GM23338 (cell line): ENCODE data around the gene FRMD1. TPM values are rescaled to one million over a fixed set of nuclear protein-coding genes. Genes with fewer than 3 reads are reported as not detected.
A peak's percentile ranks its signal among the peaks of the same experiment; 100 is the strongest.

ENCODE experiments used
- ATAC-seq: fragments of 200-7000 bp; cut with Tn5 transposase; 3 replicates; pipeline ENCODE4 v1.9.1; 2020
- DNase-seq: peaks from one replicate; pipeline ENCODE4 v3.0.0-alpha.2; 2015; ENCODE audit warnings: low spot score
- H2AFZ ChIP-seq: fragments of 200-600 bp; sonication (generic); 2 replicates; pipeline ENCODE4 v1.8.0; 2016; ENCODE audit warnings: antibody characterized with exemption, mild to moderate bottlenecking, moderate library complexity
- H3F3A ChIP-seq: fragments of 200-600 bp; sonication (generic); replicated peaks from 2 replicates; pipeline ENCODE4 v1.8.0; 2017; ENCODE audit warnings: antibody characterized with exemption, mixed run types, low read depth
- H3K27ac ChIP-seq: fragments of 200-600 bp; sonication (generic); 2 replicates; pipeline ENCODE4 v1.6.1; 2016; ENCODE audit warnings: low read depth
- H3K27me3 ChIP-seq: fragments of 200-600 bp; sonication (generic); 2 replicates; pipeline ENCODE4 v1.8.0; 2016; ENCODE audit warnings: mild to moderate bottlenecking, mixed run types, moderate library complexity; ENCODE audit not compliant: insufficient read depth
- H3K36me3 ChIP-seq: fragments of 200-600 bp; sonication (generic); 2 replicates; pipeline ENCODE4 v1.8.0; 2016; ENCODE audit warnings: mild to moderate bottlenecking; ENCODE audit not compliant: insufficient read depth
- H3K4me1 ChIP-seq: fragments of 200-600 bp; sonication (generic); 2 replicates; pipeline ENCODE4 v1.8.0; 2016; ENCODE audit warnings: mild to moderate bottlenecking, moderate library complexity; ENCODE audit not compliant: insufficient read depth
- H3K4me2 ChIP-seq: fragments of 200-600 bp; sonication (generic); 2 replicates; pipeline ENCODE4 v1.7.1; 2017; ENCODE audit warnings: mixed run types
- H3K4me3 ChIP-seq: fragments of 200-600 bp; sonication (generic); 2 replicates; pipeline ENCODE4 v1.6.1; 2016; ENCODE audit warnings: mixed run types
- H3K79me2 ChIP-seq: fragments of 200-600 bp; sonication (generic); replicated peaks from 2 replicates; pipeline ENCODE4 v1.8.0; 2017; ENCODE audit warnings: mild to moderate bottlenecking; ENCODE audit not compliant: insufficient read depth
- H3K9me2 ChIP-seq: fragments of 200-600 bp; sonication (generic); 2 replicates; pipeline ENCODE4 v1.8.0; 2017; ENCODE audit not compliant: insufficient read depth
- H4K20me1 ChIP-seq: fragments of 200-600 bp; sonication (generic); replicated peaks from 2 replicates; pipeline ENCODE4 v1.8.0; 2017; ENCODE audit warnings: mild to moderate bottlenecking; ENCODE audit not compliant: insufficient read depth
- H3K27ac Mint-ChIP-seq: 2 replicates; pipeline ENCODE4 v1.8.0; 2020; ENCODE audit warnings: inconsistent platforms, mild to moderate bottlenecking, moderate library complexity, mixed read lengths
- H3K27me3 Mint-ChIP-seq: 3 replicates; pipeline ENCODE4 v1.8.0; 2022; ENCODE audit warnings: low read depth, mild to moderate bottlenecking, moderate library complexity, mixed read lengths, inconsistent platforms; ENCODE audit not compliant: insufficient read depth, poor library complexity
- H3K36me3 Mint-ChIP-seq: 3 replicates; pipeline ENCODE4 v1.8.0; 2021; ENCODE audit warnings: low read depth, mild to moderate bottlenecking, inconsistent platforms, moderate library complexity, mixed read lengths
- H3K4me1 Mint-ChIP-seq: 3 replicates; pipeline ENCODE4 v1.8.0; 2020; ENCODE audit warnings: mild to moderate bottlenecking, inconsistent platforms, mixed read lengths
- H3K4me3 Mint-ChIP-seq: 3 replicates; pipeline ENCODE4 v1.8.0; 2021; ENCODE audit warnings: moderate library complexity, mild to moderate bottlenecking, inconsistent platforms, mixed read lengths
- H3K9me3 Mint-ChIP-seq: 3 replicates; pipeline ENCODE4 v1.8.0; 2020; ENCODE audit warnings: moderate library complexity, mild to moderate bottlenecking, inconsistent platforms, mixed read lengths
- CTCF ChIP-seq, 2 experiments: fragments of 200-600 bp in 1 of 2; sonication (generic) in 1 of 2; conservative IDR thresholded peaks; 2 replicates each; pipeline versions ENCODE4 v1.5.1 to v1.6.1; 2016 to 2017; ENCODE audit warnings: antibody characterized with exemption in 2 of 2, low read depth in 2 of 2, mild to moderate bottlenecking in 2 of 2, moderate library complexity in 1 of 2
- EZH2 ChIP-seq: fragments of 200-600 bp; sonication (generic); IDR thresholded peaks from one replicate; pipeline ENCODE4 v1.8.0; 2017; ENCODE audit warnings: antibody characterized with exemption, mild to moderate bottlenecking, low read depth; ENCODE audit not compliant: unreplicated experiment
- EZH2phosphoT487 ChIP-seq: fragments of 200-600 bp; sonication (generic); IDR thresholded peaks from one replicate; pipeline ENCODE4 v1.8.1; 2018; ENCODE audit warnings: antibody characterized with exemption; ENCODE audit not compliant: unreplicated experiment
- JUNB ChIP-seq: IDR thresholded peaks from one replicate; pipeline ENCODE4 v1.6.1; 2016; ENCODE audit warnings: antibody characterized with exemption; ENCODE audit not compliant: unreplicated experiment
- NANOG ChIP-seq: IDR thresholded peaks from 2 replicates; pipeline ENCODE4 v1.6.1; 2016; ENCODE audit warnings: antibody characterized with exemption, borderline replicate concordance
- POLR2AphosphoS5 ChIP-seq: IDR thresholded peaks from 2 replicates; pipeline ENCODE4 v1.6.1; 2016; ENCODE audit warnings: antibody characterized with exemption, low read depth
- REST ChIP-seq: IDR thresholded peaks from one replicate; pipeline ENCODE4 v1.6.1; 2018; ENCODE audit warnings: antibody characterized with exemption; ENCODE audit not compliant: unreplicated experiment
- ZNF331 ChIP-seq: fragments of 250-450 bp; sonication (Bioruptor Pico); IDR thresholded peaks from 2 replicates; pipeline ENCODE4 v1.5.0; 2020; ENCODE audit warnings: low read depth, mild to moderate bottlenecking, moderate library complexity
- polyA plus RNA-seq: library from polyadenylated mRNA; unstranded; fragments of >200 nt; fragmentation: Nextera tagmentation; extraction: Ambion mirVana; gene quantifications from 2 replicates; pipeline ENCODE4 v1.2.1, GENCODE V29; 2016
- total RNA-seq: library from RNA; depleted of rRNA; stranded (reverse); fragments of >200 nt; shearing (Covaris generic); gene quantifications from 2 replicates; pipeline ENCODE4 v1.2.3, GENCODE V29; 2014
- TF ChIP-seq, protein P1 (sequence below): IDR thresholded peaks from 2 replicates; pipeline ENCODE4 v1.6.1; 2016; ENCODE audit warnings: antibody characterized with exemption

Gene FRMD1
- total and polyA plus RNA-seq, 2 experiments from 2014 or later = 1.0 to 2.0 TPM

- ATAC-seq = no peak
Measured at GRCh38 chr6:168052291-168052891, 26.6 kb downstream of the FRMD1 start.

GRCh38 chr6:168051648-168052047, 27.4 kb downstream of the FRMD1 start:
- Mint-ChIP-seq H3K36me3 (no peaks in the 10 kb centered on the region), H3K27me3 (peaks cover 8% of the 10 kb centered on the region), H3K4me1 (no peaks in the 10 kb centered on the region), H3K4me3 (no peak overlapping the region), H3K27ac (no peak overlapping the region), H3K9me3 (no peaks in the 10 kb centered on the region)
- Histone ChIP-seq H3K4me1 (no peaks in the 10 kb centered on the region), H3F3A (no peaks in the 10 kb centered on the region), H2AFZ (no peak overlapping the region), H3K36me3 (no peaks in the 10 kb centered on the region), H3K4me2 (no peak overlapping the region), H3K27ac (no peak overlapping the region), H3K79me2 (no peaks in the 10 kb centered on the region), H3K4me3 (no peak overlapping the region), H3K27me3 (no peaks in the 10 kb centered on the region), H4K20me1 (no peaks in the 10 kb centered on the region), H3K9me2 (no peaks in the 10 kb centered on the region)
- no peak for DNase-seq
- no peak for ATAC-seq
- TF ChIP-seq, protein P1, sequence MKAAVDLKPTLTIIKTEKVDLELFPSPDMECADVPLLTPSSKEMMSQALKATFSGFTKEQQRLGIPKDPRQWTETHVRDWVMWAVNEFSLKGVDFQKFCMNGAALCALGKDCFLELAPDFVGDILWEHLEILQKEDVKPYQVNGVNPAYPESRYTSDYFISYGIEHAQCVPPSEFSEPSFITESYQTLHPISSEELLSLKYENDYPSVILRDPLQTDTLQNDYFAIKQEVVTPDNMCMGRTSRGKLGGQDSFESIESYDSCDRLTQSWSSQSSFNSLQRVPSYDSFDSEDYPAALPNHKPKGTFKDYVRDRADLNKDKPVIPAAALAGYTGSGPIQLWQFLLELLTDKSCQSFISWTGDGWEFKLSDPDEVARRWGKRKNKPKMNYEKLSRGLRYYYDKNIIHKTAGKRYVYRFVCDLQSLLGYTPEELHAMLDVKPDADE = no peak
- TF ChIP-seq ZNF331 (CRISPR knock-in tag) (no peak), REST (no peak), CTCF (conservative IDR thresholded peaks at IDR 0.05; ENCODE audit: low read depth in 2 of 2) (no peak), JUNB (no peak), NANOG (no peak), EZH2phosphoT487 (no peak), POLR2AphosphoS5 (no peak), EZH2 (no peak)

More at GRCh38 chr6:168052291-168052891, 26.6 kb downstream of the FRMD1 start:
- no peaks in the 10 kb centered on the region for H3K4me1 Mint-ChIP-seq
- no peak overlapping the region for H2AFZ ChIP-seq
- no peak overlapping the region for H3K27ac ChIP-seq
- TF ChIP-seq EZH2phosphoT487 = no peak
- TF ChIP-seq CTCF (conservative IDR thresholded peaks at IDR 0.05; ENCODE audit: low read depth in 2 of 2) = 0 out of 4 replicates have a peak, but pooled peaks of 1 of the 2 experiments have one; percentile 12
- no peaks in the 10 kb centered on the region for H3F3A ChIP-seq
- no peaks in the 10 kb centered on the region for H3K36me3 Mint-ChIP-seq
- no peaks in the 10 kb centered on the region for H3K9me2 ChIP-seq
- H3K4me3 Mint-ChIP-seq = no peak overlapping the region
- DNase-seq = no peak
- H4K20me1 ChIP-seq = no peaks in the 10 kb centered on the region
- no peaks in the 10 kb centered on the region for H3K27me3 ChIP-seq
- H3K9me3 Mint-ChIP-seq = no peaks in the 10 kb centered on the region
- no peak overlapping the region for H3K4me3 ChIP-seq
- H3K36me3 ChIP-seq = no peaks in the 10 kb centered on the region
- H3K79me2 ChIP-seq = no peaks in the 10 kb centered on the region
- peaks cover 8% of the 10 kb centered on the region for H3K27me3 Mint-ChIP-seq
- H3K4me1 ChIP-seq = no peaks in the 10 kb centered on the region
- H3K27ac Mint-ChIP-seq = no peak overlapping the region
- no peak overlapping the region for H3K4me2 ChIP-seq
